GM10266 (cell line): ENCODE measurements around the gene PGAP1.

Source experiments
- DNase-seq: peaks from one replicate; pipeline ENCODE4 v3.0.0; 2012; ENCODE audit errors: extremely low spot score
- TF ChIP-seq, protein P1 (sequence below): IDR thresholded peaks from 2 replicates; pipeline ENCODE4 v1.5.1; 2012; ENCODE audit warnings: mild to moderate bottlenecking, low read depth; ENCODE audit not compliant: control insufficient read depth, insufficient read depth; ENCODE audit errors: missing control alignments

Gene PGAP1

DNA sequence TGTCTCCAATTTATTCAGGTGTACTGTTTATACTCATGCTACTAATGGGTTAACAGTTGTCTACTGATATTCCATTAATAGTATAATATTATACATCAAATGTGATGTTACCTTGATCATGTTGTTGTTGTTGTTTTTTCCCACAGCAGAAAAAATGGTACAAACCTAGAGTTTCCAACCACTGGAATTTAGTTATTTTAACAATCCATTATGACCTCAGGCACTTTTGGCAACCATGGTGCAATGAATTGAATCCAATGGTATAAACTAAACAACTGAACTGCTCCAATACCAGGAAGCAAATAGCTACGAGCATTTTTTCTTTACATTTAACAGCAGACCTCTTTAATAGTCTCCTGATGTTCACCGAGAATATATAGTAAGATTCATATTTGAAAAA, 86.3 kb downstream of the PGAP1 start:
- TF ChIP-seq, protein P1, sequence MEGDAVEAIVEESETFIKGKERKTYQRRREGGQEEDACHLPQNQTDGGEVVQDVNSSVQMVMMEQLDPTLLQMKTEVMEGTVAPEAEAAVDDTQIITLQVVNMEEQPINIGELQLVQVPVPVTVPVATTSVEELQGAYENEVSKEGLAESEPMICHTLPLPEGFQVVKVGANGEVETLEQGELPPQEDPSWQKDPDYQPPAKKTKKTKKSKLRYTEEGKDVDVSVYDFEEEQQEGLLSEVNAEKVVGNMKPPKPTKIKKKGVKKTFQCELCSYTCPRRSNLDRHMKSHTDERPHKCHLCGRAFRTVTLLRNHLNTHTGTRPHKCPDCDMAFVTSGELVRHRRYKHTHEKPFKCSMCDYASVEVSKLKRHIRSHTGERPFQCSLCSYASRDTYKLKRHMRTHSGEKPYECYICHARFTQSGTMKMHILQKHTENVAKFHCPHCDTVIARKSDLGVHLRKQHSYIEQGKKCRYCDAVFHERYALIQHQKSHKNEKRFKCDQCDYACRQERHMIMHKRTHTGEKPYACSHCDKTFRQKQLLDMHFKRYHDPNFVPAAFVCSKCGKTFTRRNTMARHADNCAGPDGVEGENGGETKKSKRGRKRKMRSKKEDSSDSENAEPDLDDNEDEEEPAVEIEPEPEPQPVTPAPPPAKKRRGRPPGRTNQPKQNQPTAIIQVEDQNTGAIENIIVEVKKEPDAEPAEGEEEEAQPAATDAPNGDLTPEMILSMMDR = no peak
- no peak for DNase-seq

GRCh38 chr2:196839574-196839973, 86.9 kb downstream of the PGAP1 start:
- TF ChIP-seq, protein P1 = no peak
- no peak for DNase-seq

DNA sequence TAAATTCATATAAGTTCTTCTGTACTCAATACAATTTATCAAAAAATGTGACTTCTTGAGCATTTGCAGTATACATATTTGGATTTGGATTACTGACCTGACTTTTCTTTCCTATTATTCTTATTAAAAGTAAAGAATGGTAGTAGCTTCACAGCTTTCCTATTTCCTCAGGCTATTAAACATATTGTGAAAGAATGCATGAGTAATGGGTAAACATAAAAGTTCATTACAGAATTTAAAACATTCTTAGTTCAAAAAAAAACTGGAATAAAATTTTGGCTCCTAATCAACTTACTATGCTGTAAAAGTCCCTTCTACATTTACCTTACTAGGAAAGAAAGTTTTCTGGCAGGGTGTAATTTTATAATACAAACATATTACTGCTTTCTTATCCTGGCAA, 90.1 kb downstream of the PGAP1 start:
- TF ChIP-seq, protein P1 = no peak
- no peak for DNase-seq

- TF ChIP-seq, protein P1 = no peak
- DNase-seq = no peak
Observed at GRCh38 chr2:196830701-196831100, 95.8 kb downstream of the PGAP1 start.

GRCh38 chr2:196827356-196827755, 99.2 kb downstream of the PGAP1 start:
- TF ChIP-seq, protein P1 = no peak
- DNase-seq = no peak

DNA sequence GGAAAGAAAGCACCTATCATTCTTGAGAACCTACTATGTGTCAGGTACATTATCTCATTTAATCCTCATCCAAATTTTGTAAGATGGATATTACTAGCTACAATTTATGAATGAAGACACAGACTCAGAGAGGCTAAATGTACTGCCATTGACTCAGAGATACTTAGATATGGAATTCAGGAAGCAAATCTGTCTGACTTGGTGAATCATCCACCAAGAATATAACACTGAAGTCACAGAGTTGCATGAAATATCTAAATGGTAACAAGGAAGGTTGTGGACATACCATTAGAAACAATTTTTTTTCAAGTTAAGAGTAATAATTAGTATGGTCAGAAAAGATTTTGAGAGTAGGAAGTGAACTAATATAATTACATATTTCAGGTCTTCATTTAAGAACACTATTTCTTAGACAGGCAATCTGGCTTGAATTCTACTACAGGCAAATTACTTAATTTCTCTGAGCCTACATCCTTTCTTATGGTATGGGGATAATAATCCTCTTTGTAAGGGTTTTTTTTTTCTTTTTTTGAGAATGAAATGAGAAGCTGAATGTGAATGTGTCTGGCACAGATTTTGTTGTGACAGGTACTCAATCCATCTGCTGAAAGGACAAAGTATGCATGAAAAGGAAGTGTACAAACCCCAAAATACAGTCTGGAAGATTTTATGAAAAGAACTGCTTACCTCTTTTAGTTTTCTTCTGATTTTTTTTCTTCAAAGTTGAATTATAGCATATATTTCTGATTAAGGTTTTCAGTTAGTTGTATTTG, 102.6 kb downstream of the PGAP1 start:
- no peak for DNase-seq

GRCh38 chr2:196821195-196821594, 105.3 kb downstream of the PGAP1 start:
- DNase-seq = no peak
- TF ChIP-seq, protein P1 = no peak

More for the DNA sequence above, 102.6 kb downstream of the PGAP1 start:
- TF ChIP-seq, protein P1 = no peak
